DOHH2 (cell line): Measurements from ENCODE around the gene NETO1.

Source experiments
- EZH2phosphoT487 ChIP-seq: fragments of 200-600 bp; sonication (generic); IDR thresholded peaks from 2 replicates; pipeline ENCODE4 v1.6.1; 2017; ENCODE audit warnings: borderline replicate concordance, mild to moderate bottlenecking, antibody characterized with exemption, low read length, moderate library complexity, mixed read lengths
- TF ChIP-seq, protein P1 (sequence below): fragments of 200-600 bp; sonication (generic); IDR thresholded peaks from one replicate; pipeline ENCODE4 v1.5.1; 2014; ENCODE audit warnings: antibody characterized with exemption, mild to moderate bottlenecking, low read depth, low read length; ENCODE audit not compliant: poor library complexity, severe bottlenecking

DNA sequence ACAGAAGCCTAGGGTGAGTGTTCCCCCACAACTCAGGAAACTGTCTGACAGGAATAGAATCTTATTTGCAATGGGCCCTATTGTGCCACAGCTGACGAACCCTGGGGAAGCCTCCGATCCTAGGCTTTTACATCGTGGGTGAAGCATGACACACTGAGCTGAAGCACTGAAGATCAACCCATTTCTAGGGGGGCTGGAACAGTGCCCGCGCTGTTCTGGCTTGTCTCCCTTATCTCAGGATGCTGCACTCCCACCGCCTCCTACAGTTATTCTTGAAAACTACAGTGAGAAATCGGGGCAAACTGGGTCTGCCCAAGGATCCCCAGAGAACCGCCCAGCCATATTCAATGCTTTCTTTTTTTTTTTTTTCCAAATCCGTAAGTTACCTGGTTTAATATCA, 41.1 kb downstream of the NETO1 start:
- TF ChIP-seq, protein P1, sequence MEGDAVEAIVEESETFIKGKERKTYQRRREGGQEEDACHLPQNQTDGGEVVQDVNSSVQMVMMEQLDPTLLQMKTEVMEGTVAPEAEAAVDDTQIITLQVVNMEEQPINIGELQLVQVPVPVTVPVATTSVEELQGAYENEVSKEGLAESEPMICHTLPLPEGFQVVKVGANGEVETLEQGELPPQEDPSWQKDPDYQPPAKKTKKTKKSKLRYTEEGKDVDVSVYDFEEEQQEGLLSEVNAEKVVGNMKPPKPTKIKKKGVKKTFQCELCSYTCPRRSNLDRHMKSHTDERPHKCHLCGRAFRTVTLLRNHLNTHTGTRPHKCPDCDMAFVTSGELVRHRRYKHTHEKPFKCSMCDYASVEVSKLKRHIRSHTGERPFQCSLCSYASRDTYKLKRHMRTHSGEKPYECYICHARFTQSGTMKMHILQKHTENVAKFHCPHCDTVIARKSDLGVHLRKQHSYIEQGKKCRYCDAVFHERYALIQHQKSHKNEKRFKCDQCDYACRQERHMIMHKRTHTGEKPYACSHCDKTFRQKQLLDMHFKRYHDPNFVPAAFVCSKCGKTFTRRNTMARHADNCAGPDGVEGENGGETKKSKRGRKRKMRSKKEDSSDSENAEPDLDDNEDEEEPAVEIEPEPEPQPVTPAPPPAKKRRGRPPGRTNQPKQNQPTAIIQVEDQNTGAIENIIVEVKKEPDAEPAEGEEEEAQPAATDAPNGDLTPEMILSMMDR = no peak
- TF ChIP-seq EZH2phosphoT487 = no peak
